Measurements from ENCODE around the gene XXYLT1. TPM values are rescaled to one million over a fixed set of nuclear protein-coding genes. Genes with fewer than 3 reads are reported as not detected.
A peak's percentile ranks its signal among the peaks of the same experiment; 100 is the strongest.

The XXYLT1 gene
- total RNA-seq, 4 donors from 2014 or later: 6.0 to 16.1 (median 9.6) TPM

GRCh38 chr3:195106418-195106906 is 164.5 kb downstream of the XXYLT1 start:
- peak in 2 of 3 donors; percentile 94 to 98 for TF ChIP-seq CTCF (IDR thresholded peaks at IDR 0.05)
- DNase-seq (ENCODE audit: low spot score) (peak; percentile 60), ATAC-seq (ENCODE audit: low FRiP score) (peak; percentile 81)

- TF ChIP-seq CTCF (IDR thresholded peaks at IDR 0.05): no peak
- no peak for ATAC-seq (ENCODE audit: low FRiP score)
- DNase-seq (ENCODE audit: low spot score): no peak
Observed at GRCh38 chr3:195105841-195106417, 165.0 kb downstream of the XXYLT1 start.

- TF ChIP-seq CTCF (IDR thresholded peaks at IDR 0.05): no peak
- ATAC-seq (ENCODE audit: low FRiP score) (no peak), DNase-seq (ENCODE audit: low spot score) (no peak)
Observed at GRCh38 chr3:195105389-195105788, 165.6 kb downstream of the XXYLT1 start.

GRCh38 chr3:195104340-195104739 is 166.6 kb downstream of the XXYLT1 start:
- TF ChIP-seq CTCF (IDR thresholded peaks at IDR 0.05): no peak
- no peak for ATAC-seq (ENCODE audit: low FRiP score)
- DNase-seq (ENCODE audit: low spot score): no peak

GRCh38 chr3:195103623-195104022 is 167.3 kb downstream of the XXYLT1 start:
- ATAC-seq (ENCODE audit: low FRiP score) (no peak), DNase-seq (ENCODE audit: low spot score) (no peak)
- no peak for TF ChIP-seq CTCF (IDR thresholded peaks at IDR 0.05)

- ATAC-seq (ENCODE audit: low FRiP score) (peak; percentile 48), DNase-seq (ENCODE audit: low spot score) (no peak)
- TF ChIP-seq CTCF (IDR thresholded peaks at IDR 0.05): no peak
Observed at GRCh38 chr3:195102609-195103467, 168.1 kb downstream of the XXYLT1 start.
